Activated gamma-delta T cell (primary cell): Measurements from ENCODE around the gene MTUS2.
A peak's percentile ranks its signal among the peaks of the same experiment; 100 is the strongest.

Experiments used
- DNase-seq: peaks from one replicate; lab custom pipeline; 2025; lab: John Stamatoyannopoulos, UW

Gene MTUS2

GRCh38 chr13:29024783-29025182 is 204.6 kb downstream of the MTUS2 start:
- DNase-seq, result no peak

DNA sequence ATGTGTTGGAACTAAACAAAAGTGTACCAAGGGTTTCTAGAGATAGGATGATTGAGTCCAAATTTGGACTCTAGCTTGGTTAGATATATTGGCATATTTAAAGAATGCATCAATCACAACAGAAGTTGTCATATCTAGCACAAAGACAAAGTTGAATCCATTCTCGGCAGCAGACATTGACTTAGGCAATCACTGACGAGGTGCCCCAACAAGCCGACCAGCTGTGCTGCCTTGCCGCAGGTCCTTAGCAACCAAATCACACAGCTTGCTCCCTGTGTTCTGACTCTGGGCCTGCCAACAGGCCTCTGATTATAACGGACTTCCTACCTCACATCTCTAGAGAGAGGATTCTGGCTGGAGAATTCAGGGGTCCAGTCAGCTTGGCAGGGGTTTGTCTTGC is 208.7 kb downstream of the MTUS2 start:
- no peak for DNase-seq

- DNase-seq, result no peak
Measured at GRCh38 chr13:29038700-29039099, 218.6 kb downstream of the MTUS2 start.

DNA sequence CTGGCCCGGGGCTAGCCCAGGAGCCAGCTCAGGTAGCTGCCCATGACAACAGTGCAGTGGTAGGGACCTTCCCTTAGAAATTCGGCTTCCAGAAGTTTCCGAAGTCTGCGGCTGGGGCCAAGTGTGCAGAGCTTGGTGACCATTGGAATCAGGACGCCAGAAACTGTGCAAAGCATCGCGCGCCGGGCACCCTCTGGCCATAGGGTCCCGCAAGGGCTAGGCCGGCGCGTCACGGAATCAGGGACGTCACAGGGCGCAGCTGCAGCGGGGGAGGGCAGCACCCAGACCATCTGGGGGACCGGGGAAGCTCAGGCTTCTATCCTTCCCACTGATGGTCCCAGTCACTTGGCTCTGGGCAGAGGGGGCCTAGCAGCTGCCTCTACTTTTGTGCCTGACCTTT is 219.1 kb downstream of the MTUS2 start:
- peak; percentile 6 for DNase-seq

DNA sequence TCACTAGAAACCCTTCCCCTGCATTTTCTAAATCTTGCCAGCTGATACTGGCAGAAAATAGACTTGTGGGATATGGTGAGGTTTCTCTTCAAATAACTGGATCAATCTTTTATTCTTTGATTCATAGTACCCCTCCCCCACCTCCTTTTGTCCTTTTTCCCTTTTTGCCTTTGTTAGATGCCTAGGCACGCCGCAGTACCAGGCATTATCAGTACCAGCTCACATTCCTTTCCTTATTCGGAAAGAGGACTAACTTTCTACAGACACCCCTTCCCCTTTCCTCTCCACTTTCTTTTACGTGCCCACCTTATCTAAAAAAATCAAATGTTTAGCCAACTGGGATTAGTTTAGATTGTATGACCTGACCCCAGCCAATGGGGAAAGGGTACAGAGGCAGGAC is 226.4 kb downstream of the MTUS2 start:
- no peak for DNase-seq

DNA sequence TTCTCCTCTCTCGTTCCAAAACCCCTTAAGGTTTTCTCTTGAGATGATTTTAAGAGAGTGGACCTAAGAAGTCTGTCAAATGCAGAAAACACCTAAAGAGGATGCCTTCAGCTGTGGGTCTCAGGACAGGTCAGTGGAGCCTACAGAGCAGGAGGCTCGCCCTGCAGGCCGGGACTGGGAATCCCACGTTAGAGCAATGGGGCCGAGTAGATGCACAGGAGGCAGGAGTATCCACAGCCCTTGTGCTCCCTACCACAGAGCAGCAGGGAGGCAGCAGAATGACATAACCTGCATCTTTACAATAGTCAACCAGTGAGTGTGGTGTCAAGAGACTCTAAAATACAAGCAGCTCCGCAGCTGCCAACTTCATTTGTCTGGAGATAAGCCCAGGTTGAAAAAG is 229.4 kb downstream of the MTUS2 start:
- DNase-seq, result no peak

- no peak for DNase-seq
Measured at GRCh38 chr13:29050719-29051118, 230.6 kb downstream of the MTUS2 start.

DNA sequence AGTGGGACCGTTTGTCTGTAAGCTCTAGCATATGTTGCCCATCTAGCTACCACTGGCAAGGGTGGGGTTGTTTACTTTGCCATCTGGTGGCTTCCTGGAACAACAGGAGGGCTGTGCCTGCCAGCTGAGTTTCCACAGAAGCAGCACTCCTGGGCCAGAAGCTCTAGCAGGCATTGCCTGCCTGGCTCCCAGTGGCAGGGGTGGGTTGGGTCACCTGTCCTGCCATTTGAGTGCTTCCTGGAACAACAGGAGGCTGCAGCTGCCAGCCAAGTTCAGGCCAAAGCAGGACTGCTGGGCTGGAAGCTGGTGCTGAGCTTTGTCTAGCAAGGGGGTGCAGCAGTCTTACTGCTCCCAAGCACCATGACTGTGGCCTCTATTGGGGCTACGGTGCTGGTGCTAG is 239.7 kb downstream of the MTUS2 start:
- no peak for DNase-seq

DNA sequence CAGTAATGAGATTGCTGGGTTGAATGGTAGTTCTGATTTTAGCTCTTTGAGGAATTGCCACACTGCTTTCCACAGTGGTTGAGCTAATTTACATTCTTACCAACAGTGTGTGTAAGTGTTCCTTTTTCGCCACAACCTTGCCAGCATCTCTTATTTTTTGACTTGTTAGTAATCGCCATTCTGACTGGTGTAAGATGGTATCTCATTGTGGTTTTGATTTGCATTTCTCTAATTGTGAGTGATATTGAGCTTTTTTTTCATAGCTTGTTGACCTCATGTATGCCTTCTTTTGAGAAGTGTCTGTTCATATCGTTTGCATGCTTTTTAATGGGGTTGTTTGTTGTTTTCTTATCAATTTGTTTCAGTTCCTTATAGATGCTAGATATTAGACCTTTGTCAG is 245.0 kb downstream of the MTUS2 start:
- no peak for DNase-seq

- DNase-seq, result no peak
Measured at GRCh38 chr13:29067306-29067945, 247.3 kb downstream of the MTUS2 start.

DNA sequence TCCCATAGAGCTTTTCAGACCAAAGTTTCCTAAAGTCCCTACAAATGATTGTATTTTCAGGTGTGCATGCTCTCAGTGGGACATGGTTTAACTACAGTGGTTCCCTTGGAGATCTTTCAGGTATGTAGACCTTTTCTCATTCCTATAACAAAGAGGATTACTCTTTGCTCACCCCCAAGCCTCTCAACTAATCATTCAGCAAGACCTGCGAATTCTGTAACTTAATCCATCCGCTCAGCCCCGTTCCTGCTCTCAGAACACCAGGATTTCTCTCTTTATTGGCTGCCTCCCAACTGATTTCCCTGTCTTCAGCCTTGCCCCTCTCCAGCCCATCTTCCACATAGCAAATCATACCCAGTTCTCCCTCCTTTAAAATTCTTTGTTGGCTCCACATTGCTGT is 253.6 kb downstream of the MTUS2 start:
- DNase-seq, result no peak

GRCh38 chr13:29077051-29077813 is 257.1 kb downstream of the MTUS2 start:
- DNase-seq, result no peak

GRCh38 chr13:29081036-29081435 is 260.9 kb downstream of the MTUS2 start:
- DNase-seq, result no peak

- no peak for DNase-seq
Measured at GRCh38 chr13:29081697-29082440, 261.7 kb downstream of the MTUS2 start.

GRCh38 chr13:29099781-29100406 is 279.8 kb downstream of the MTUS2 start:
- DNase-seq, result no peak

DNA sequence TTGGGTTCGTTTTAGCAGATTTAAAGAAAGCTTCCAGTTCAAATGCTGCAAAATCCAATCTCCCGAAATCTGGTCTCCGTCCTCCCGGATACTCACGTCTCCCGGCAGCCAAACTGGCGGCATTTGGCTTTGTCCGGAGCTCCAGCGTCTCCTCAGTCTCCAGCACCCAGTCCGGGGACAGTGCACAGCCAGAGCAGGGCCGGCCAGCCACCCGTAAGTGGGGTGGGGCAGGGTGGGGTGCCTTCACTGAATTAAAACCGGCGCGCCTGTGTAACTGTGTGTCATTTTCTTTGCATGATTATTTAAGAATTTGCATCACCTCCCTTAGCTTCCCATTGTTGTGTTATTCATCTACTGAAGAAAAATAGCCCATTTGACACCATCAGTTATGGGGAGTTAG is 280.6 kb downstream of the MTUS2 start:
- DNase-seq, result no peak

DNA sequence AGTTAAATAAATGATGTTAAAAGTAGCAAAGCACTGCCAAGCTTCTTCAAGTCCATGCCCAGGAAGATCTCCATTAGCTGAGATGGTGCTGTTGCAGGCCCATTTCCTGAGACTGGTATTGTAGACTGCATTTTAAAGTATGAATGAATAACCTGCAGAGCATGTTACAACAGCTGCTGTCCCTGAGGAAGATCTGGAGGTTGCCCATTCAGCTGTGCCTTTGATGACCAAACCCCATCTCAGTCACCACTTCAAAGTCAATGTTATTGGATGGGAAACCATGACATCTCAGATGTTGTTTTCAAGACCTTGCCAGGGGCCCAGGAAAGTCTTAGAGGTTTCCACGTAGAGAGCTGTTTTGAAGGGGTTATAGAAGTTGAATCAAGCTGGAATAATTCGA is 281.3 kb downstream of the MTUS2 start:
- no peak for DNase-seq

DNA sequence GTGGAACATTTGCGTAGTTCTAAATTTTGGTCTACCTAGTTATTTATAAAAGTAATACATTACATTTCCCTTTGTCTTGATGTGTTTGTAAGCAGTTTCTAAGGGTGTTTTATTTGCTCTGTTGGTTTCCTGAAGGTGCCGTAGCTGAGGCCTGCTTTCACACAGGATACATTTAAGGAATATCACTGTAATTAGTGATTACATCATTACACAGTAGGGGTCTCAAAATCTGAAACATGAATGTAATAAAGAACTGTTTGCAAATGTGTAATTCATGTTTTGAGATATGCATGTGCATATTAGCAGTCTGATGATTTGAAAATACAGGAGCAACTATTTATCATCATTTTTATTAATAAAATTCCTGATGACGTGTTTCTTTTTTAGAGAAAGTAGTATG is 281.8 kb downstream of the MTUS2 start:
- DNase-seq, result no peak

GRCh38 chr13:29103065-29103800 is 283.1 kb downstream of the MTUS2 start:
- no peak for DNase-seq

- DNase-seq, result no peak
Measured at GRCh38 chr13:29104461-29104860, 284.3 kb downstream of the MTUS2 start.

GRCh38 chr13:29105779-29106178 is 285.6 kb downstream of the MTUS2 start:
- DNase-seq, result no peak

GRCh38 chr13:29106651-29107050 is 286.5 kb downstream of the MTUS2 start:
- no peak for DNase-seq
